ENCODE data around the gene COL6A2. TPM values are rescaled to one million over a fixed set of nuclear protein-coding genes. Genes with fewer than 3 reads are reported as not detected.
"Not testable (repeated sequence)": the region's sequence is repeated elsewhere in the genome, so short reads cannot be mapped to it uniquely, and the experiment has no call there.

COL6A2 gene
- total and polyA plus RNA-seq, 9 donors: 481 to 1,002 (median 671) TPM

- peak overlapping the region; percentile 25 for H3K27ac ChIP-seq (ENCODE audit: low read length)
- H3K4me1 ChIP-seq (ENCODE audit: control insufficient read depth, insufficient read depth, low read length): peaks cover 61% of the 10 kb centered on the region
- H3K4me3 ChIP-seq (ENCODE audit: low read length): no peak overlapping the region
- peaks cover 9% of the 10 kb centered on the region for H3K9me3 ChIP-seq (replicated peaks; ENCODE audit: control insufficient read depth, low read depth, low read length)
- H3K36me3 ChIP-seq (ENCODE audit: control insufficient read depth, insufficient read depth, low read length): no peaks in the 10 kb centered on the region
- no peaks in the 10 kb centered on the region for H3K27me3 ChIP-seq (ENCODE audit: control insufficient read depth, insufficient read depth, low read length)
- WGBS (ENCODE audit: insufficient coverage): 22% methylated on average over 26 of the region's 35 CpGs
- DNase-seq: peak; percentile 84
These were observed 14.7 kb upstream of the COL6A2 start for GRCh38 chr21:46082963-46083790.

- WGBS (ENCODE audit: insufficient coverage): 72% methylated on average over 24 of the region's 29 CpGs
- Histone ChIP-seq H3K27me3 (ENCODE audit: control insufficient read depth, insufficient read depth, low read length) (no peaks in the 10 kb centered on the region), H3K36me3 (ENCODE audit: control insufficient read depth, insufficient read depth, low read length) (no peaks in the 10 kb centered on the region), H3K9me3 (replicated peaks; ENCODE audit: control insufficient read depth, low read depth, low read length) (peaks cover 9% of the 10 kb centered on the region), H3K27ac (ENCODE audit: low read length) (no peak overlapping the region), H3K4me3 (ENCODE audit: low read length) (no peak overlapping the region), H3K4me1 (ENCODE audit: control insufficient read depth, insufficient read depth, low read length) (peaks cover 55% of the 10 kb centered on the region)
- no peak for DNase-seq
These were observed 13.9 kb upstream of the COL6A2 start for GRCh38 chr21:46083791-46084561.

- 85% methylated on average over 10 of the region's 10 CpGs for WGBS (ENCODE audit: insufficient coverage)
- Histone ChIP-seq H3K4me3 (ENCODE audit: low read length) (no peak overlapping the region), H3K4me1 (ENCODE audit: control insufficient read depth, insufficient read depth, low read length) (peaks cover 47% of the 10 kb centered on the region), H3K9me3 (replicated peaks; ENCODE audit: control insufficient read depth, low read depth, low read length) (peaks cover 9% of the 10 kb centered on the region), H3K27ac (ENCODE audit: low read length) (no peak overlapping the region), H3K27me3 (ENCODE audit: control insufficient read depth, insufficient read depth, low read length) (no peaks in the 10 kb centered on the region), H3K36me3 (ENCODE audit: control insufficient read depth, insufficient read depth, low read length) (no peaks in the 10 kb centered on the region)
- DNase-seq: no peak
These were observed 13.2 kb upstream of the COL6A2 start for GRCh38 chr21:46084709-46085108.

GRCh38 chr21:46085259-46085658, 12.7 kb upstream of the COL6A2 start:
- not testable (repeated sequence) for H3K27ac ChIP-seq (ENCODE audit: low read length); DNase-seq; H3K27me3 ChIP-seq (ENCODE audit: control insufficient read depth, insufficient read depth, low read length); H3K4me3 ChIP-seq (ENCODE audit: low read length); H3K9me3 ChIP-seq (replicated peaks; ENCODE audit: control insufficient read depth, low read depth, low read length); H3K36me3 ChIP-seq (ENCODE audit: control insufficient read depth, insufficient read depth, low read length)
- WGBS (ENCODE audit: insufficient coverage): no CpG with 5 or more reads among the region's 5 CpGs
- peaks cover 42% of the 10 kb centered on the region for H3K4me1 ChIP-seq (ENCODE audit: control insufficient read depth, insufficient read depth, low read length)

GRCh38 chr21:46087641-46088040, 10.3 kb upstream of the COL6A2 start:
- Histone ChIP-seq H3K4me1 (ENCODE audit: control insufficient read depth, insufficient read depth, low read length) (peaks cover 30% of the 10 kb centered on the region), H3K4me3 (ENCODE audit: low read length) (no peak overlapping the region), H3K27ac (ENCODE audit: low read length) (no peak overlapping the region), H3K9me3 (replicated peaks; ENCODE audit: control insufficient read depth, low read depth, low read length) (peaks cover 9% of the 10 kb centered on the region), H3K36me3 (ENCODE audit: control insufficient read depth, insufficient read depth, low read length) (no peaks in the 10 kb centered on the region), H3K27me3 (ENCODE audit: control insufficient read depth, insufficient read depth, low read length) (no peaks in the 10 kb centered on the region)
- WGBS (ENCODE audit: insufficient coverage): no CpG with 5 or more reads among the region's 1 CpG
- DNase-seq: no peak

GRCh38 chr21:46088189-46088588, 9.7 kb upstream of the COL6A2 start:
- WGBS (ENCODE audit: insufficient coverage): no CpG with 5 or more reads among the region's 2 CpGs

GRCh38 chr21:46089285-46089684, 8.6 kb upstream of the COL6A2 start:
- 75% methylated on average over 2 of the region's 5 CpGs for WGBS (ENCODE audit: insufficient coverage)
- H3K36me3 ChIP-seq (ENCODE audit: control insufficient read depth, insufficient read depth, low read length): no peaks in the 10 kb centered on the region

More at GRCh38 chr21:46088189-46088588, 9.7 kb upstream of the COL6A2 start:
- H3K9me3 ChIP-seq (replicated peaks; ENCODE audit: control insufficient read depth, low read depth, low read length): peaks cover 9% of the 10 kb centered on the region
- H3K36me3 ChIP-seq (ENCODE audit: control insufficient read depth, insufficient read depth, low read length): no peaks in the 10 kb centered on the region
- H3K27ac ChIP-seq (ENCODE audit: low read length): no peak overlapping the region
- H3K27me3 ChIP-seq (ENCODE audit: control insufficient read depth, insufficient read depth, low read length): no peaks in the 10 kb centered on the region
- peaks cover 30% of the 10 kb centered on the region for H3K4me1 ChIP-seq (ENCODE audit: control insufficient read depth, insufficient read depth, low read length)
- no peak for DNase-seq
- H3K4me3 ChIP-seq (ENCODE audit: low read length): no peak overlapping the region

GRCh38 chr21:46091118-46091517, 6.8 kb upstream of the COL6A2 start:
- 94% methylated on average over 4 of the region's 4 CpGs for WGBS (ENCODE audit: insufficient coverage)
- peaks cover 7% of the 10 kb centered on the region for H3K9me3 ChIP-seq (replicated peaks; ENCODE audit: control insufficient read depth, low read depth, low read length)
- no peak overlapping the region for H3K27ac ChIP-seq (ENCODE audit: low read length)
- peaks cover 25% of the 10 kb centered on the region for H3K4me1 ChIP-seq (ENCODE audit: control insufficient read depth, insufficient read depth, low read length)
- H3K36me3 ChIP-seq (ENCODE audit: control insufficient read depth, insufficient read depth, low read length): no peaks in the 10 kb centered on the region
- H3K4me3 ChIP-seq (ENCODE audit: low read length): no peak overlapping the region
- H3K27me3 ChIP-seq (ENCODE audit: control insufficient read depth, insufficient read depth, low read length): no peaks in the 10 kb centered on the region
- no peak for DNase-seq

More at GRCh38 chr21:46089285-46089684, 8.6 kb upstream of the COL6A2 start:
- Histone ChIP-seq H3K4me1 (ENCODE audit: control insufficient read depth, insufficient read depth, low read length) (peaks cover 22% of the 10 kb centered on the region), H3K4me3 (ENCODE audit: low read length) (no peak overlapping the region), H3K27me3 (ENCODE audit: control insufficient read depth, insufficient read depth, low read length) (no peaks in the 10 kb centered on the region), H3K9me3 (replicated peaks; ENCODE audit: control insufficient read depth, low read depth, low read length) (peaks cover 9% of the 10 kb centered on the region), H3K27ac (ENCODE audit: low read length) (no peak overlapping the region)
- DNase-seq: no peak

GRCh38 chr21:46091631-46092025, 6.3 kb upstream of the COL6A2 start:
- Histone ChIP-seq H3K27ac (ENCODE audit: low read length) (peak overlapping the region; percentile 91), H3K36me3 (ENCODE audit: control insufficient read depth, insufficient read depth, low read length) (no peaks in the 10 kb centered on the region), H3K9me3 (replicated peaks; ENCODE audit: control insufficient read depth, low read depth, low read length) (peaks cover 7% of the 10 kb centered on the region), H3K4me1 (ENCODE audit: control insufficient read depth, insufficient read depth, low read length) (peaks cover 29% of the 10 kb centered on the region), H3K4me3 (ENCODE audit: low read length) (no peak overlapping the region), H3K27me3 (ENCODE audit: control insufficient read depth, insufficient read depth, low read length) (no peaks in the 10 kb centered on the region)
- DNase-seq: no peak
- 90% methylated on average over 3 of the region's 8 CpGs for WGBS (ENCODE audit: insufficient coverage)

GRCh38 chr21:46092026-46092764, 5.7 kb upstream of the COL6A2 start:
- H3K27ac ChIP-seq (ENCODE audit: low read length): peak overlapping the region; percentile 91
- peak; percentile 97 for DNase-seq
- peaks cover 35% of the 10 kb centered on the region for H3K4me1 ChIP-seq (ENCODE audit: control insufficient read depth, insufficient read depth, low read length)
- WGBS (ENCODE audit: insufficient coverage): 43% methylated on average over 16 of the region's 23 CpGs
- H3K27me3 ChIP-seq (ENCODE audit: control insufficient read depth, insufficient read depth, low read length): no peaks in the 10 kb centered on the region
- no peaks in the 10 kb centered on the region for H3K36me3 ChIP-seq (ENCODE audit: control insufficient read depth, insufficient read depth, low read length)
- peaks cover 3% of the 10 kb centered on the region for H3K9me3 ChIP-seq (replicated peaks; ENCODE audit: control insufficient read depth, low read depth, low read length)
- H3K4me3 ChIP-seq (ENCODE audit: low read length): no peak overlapping the region

Measured in muscle of leg (tissue), 11 donors.